Caki2 (cell line): ENCODE results near the gene TXNDC11. TPM values are rescaled to one million over a fixed set of nuclear protein-coding genes. Genes with fewer than 3 reads are reported as not detected.

Experiments
- DNase-seq: peaks from one replicate; pipeline ENCODE4 v3.0.0-alpha.2; 2015; ENCODE audit warnings: low read depth
- in situ Hi-C: cut with HindIII; loops from 2 replicates; pipeline ENCODE4 v1.10.0; 2016; ENCODE audit warnings: low sequenced_read_pairs, low pct_unique_long_range_greater_than_20kb, mixed read lengths
- total RNA-seq: library from RNA; depleted of rRNA; stranded (reverse); fragments of >200 nt; shearing (Covaris generic); gene quantifications from 2 replicates; pipeline ENCODE4 v1.2.3, GENCODE V29; 2014; ENCODE audit warnings: low replicate concordance

Gene TXNDC11
- total RNA-seq, 1 experiment from 2014 or later: 48.9 TPM

DNA sequence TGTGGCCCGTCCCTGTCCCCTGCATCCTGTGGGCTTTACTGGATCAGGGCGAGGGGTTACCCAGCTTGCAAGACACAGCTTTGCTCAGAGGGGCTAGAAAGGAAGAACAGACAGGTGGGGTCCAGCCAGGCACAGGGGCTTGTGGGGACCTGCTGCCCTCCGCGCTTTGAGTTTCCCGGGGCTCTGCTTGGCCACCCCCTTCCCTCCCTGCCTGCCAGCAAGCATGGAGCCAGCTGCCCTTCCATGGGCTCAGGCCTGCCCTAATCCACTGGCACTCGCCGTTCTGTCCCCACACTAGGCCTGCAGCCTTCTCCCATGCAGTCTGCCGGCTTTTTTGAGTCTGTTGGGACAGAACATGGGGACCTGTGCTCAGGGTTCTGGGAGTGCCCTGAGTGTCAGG is 71.0 kb downstream of the TXNDC11 start:
- in situ Hi-C loops: no loop called here
- no peak for DNase-seq

GRCh38 chr16:11671271-11671670 is 71.4 kb downstream of the TXNDC11 start:
- no peak for DNase-seq
- in situ Hi-C loops: no loop called here

- in situ Hi-C loops: no loop called here
- no peak for DNase-seq
Observed at GRCh38 chr16:11670171-11671131, 72.2 kb downstream of the TXNDC11 start.

DNA sequence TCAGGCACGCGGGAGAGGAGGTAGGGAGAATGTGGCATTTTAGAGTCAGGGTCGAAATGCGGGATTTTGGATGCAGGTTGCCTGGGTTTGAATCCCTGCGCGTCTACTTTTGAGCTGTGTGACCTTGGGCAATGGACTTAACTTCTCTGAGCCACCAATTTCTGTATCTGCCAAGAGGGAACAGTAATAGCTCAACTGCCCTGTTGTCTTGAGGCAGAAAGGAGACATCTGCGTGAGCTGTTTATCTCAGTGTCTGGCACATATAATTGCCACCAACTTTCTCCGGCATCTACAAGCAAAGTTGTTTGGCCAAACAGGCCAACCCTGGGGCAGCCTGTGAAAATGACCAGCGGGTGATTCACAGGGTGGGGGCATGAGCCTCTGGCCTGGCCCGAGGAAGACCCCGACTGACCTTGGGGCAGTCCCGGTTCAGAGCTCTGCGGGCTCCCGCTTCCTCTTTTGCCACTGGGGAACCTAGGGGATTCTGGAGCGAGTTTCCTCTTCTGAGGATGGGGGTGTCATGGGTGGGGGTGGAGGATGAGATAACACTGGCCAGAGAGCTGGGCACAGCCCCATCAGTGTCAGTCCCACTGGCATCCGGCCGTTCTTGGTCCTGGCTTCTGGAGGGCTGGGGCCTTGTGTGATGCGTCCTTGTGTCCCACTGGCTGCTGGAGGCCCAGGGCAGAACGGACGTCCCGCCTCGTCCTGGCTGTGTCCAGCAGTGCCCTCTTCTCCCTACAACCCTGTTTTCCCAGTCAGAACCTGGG is 73.1 kb downstream of the TXNDC11 start:
- in situ Hi-C loops: no loop called here
- DNase-seq: no peak

- in situ Hi-C loops: no loop called here
- DNase-seq: no peak
Observed at GRCh38 chr16:11668623-11669379, 73.9 kb downstream of the TXNDC11 start.

DNA sequence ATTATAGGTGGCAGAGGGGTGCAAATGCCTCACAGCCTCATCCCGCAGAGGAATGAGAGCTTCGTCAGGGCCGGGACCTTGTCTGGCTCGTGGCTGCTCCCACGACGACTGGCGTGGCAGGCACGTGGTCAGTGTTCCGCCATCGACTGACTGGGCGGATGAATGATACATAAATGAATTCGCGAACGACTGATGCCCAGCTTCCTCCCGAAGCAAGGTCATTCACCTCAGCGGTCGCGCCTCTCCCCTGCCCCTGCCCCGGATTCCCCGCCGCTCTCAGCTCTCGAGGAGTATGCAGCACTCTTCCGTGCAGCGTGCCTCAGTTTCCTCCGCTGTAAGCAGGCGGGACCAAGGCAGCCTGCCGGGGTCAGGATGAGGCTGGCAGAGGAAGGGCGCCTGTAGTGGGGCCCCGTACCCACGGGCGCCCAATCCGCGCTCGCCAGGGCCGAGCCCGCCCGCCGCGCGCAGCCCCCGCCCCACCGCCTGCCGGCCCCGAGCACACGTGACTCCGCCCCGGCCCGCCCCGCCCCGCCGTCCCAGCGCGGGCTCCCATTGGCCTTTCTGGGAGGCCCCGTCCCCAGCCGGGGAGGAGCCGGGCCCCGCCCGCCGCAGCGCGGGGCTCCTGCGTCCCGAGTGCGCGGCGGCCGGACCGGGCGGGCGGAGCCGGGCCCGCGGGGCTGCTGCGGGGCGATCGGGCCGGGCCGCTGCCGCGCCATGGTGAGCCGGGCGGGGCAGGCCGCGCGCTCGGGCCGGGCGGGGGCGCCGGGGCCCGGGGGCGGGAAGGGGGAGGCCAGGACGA is 74.6 kb downstream of the TXNDC11 start, which contains the start of gene SNN:
SNN (plus strand) TSS at position 632 of the 799 bp plus-strand sequence. CDS start 7,605 bp downstream, outside the sequence.
- DNase-seq: peak; percentile 56

GRCh38 chr16:11667221-11667823 is 75.3 kb downstream of the TXNDC11 start:
- in situ Hi-C loops: no loop called here
- DNase-seq: no peak

More for the DNA sequence above, 74.6 kb downstream of the TXNDC11 start, which contains the start of gene SNN:
- in situ Hi-C loops: no loop called here

DNA sequence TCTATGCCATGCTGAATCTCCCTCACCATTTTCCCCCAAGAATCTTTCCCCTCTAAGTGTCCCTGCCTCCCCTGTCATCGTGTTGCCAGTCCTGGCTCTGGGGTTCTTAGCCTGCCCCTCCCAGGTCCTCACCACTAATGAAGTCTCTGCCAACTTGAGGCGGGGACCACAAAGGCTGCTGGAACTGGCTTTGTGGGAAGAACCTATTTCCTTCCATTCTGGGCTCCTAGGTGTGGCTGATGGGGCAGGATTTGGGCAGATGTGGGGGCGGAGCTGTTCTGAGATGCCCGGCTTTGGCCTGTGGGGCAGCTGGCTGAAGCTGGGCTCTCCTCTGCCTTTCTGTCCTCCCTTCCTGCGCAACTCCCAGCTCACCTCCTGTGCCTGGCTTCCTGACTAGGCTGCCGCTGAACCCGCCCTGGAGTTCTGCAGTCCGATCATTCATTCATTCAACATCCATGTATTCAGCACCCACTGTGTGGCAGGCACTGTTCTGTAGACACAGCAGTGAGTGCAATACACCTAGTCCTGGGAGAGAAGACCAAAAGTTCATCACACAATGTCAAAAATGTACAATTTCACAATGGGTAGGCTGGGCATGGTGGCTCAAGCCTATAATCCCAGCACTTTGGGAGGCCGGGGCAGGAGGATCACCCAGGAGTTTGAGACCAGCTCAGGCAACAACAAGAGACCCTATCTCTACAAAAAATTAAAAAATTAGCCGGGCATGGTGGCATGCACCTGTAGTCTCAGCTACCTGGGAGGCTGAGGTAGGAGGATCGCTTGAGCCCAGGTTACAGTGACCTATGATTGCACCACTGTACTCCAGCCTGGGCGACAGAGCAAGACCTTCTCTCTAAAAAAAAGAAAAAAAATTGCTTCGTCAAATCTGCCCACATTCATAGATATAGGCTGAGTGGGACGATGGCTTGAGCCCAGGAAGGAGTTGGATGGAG is 76.3 kb downstream of the TXNDC11 start:
- in situ Hi-C loops: no loop called here
- no peak for DNase-seq

- in situ Hi-C loops: no loop called here
- no peak for DNase-seq
Observed at GRCh38 chr16:11665071-11665491, 77.6 kb downstream of the TXNDC11 start.

- in situ Hi-C loops: no loop called here
- DNase-seq: no peak
Observed at GRCh38 chr16:11662582-11662981, 80.1 kb downstream of the TXNDC11 start.

DNA sequence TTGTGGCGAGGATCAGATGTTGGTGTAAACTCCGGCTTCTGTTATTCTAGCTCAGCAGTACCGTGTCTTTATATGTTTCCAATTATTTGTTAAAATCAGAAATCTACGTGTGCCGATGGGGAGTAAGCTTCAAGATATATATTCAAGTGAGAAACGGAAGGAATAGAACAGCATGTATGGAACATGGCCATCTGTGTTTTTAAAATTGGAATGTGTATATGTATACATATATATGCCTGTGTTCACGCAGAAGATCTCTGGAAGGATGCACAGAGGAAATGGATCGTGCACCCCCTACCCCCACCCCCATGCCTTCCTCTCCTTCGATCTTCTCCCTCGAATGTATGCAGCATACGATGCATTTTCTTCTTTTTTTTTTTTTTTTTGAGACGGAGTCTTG is 82.1 kb downstream of the TXNDC11 start:
- in situ Hi-C loops: no loop called here
- no peak for DNase-seq

- DNase-seq: no peak
- in situ Hi-C loops: no loop called here
Observed at GRCh38 chr16:11658896-11659708, 83.6 kb downstream of the TXNDC11 start.

DNA sequence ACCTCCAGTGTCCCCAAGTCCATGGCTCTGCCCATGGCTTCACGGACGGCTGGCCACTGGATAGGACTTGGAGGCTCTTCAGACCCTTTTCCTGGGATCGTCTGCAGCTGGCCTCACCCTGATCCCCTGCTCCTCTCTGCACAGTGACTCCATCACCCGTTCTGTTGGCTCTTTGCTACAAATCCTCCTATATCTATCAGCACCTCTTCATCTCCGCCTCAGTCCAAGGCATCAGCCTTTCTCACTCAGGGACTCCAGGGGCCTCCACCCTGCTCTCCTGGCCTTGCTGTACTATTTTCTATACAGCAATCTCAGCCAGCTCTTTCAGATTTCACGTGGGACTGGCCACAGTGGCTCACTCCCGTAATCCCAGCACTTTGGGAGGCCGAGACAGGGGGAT is 85.1 kb downstream of the TXNDC11 start:
- no peak for DNase-seq
- in situ Hi-C loops: no loop called here

DNA sequence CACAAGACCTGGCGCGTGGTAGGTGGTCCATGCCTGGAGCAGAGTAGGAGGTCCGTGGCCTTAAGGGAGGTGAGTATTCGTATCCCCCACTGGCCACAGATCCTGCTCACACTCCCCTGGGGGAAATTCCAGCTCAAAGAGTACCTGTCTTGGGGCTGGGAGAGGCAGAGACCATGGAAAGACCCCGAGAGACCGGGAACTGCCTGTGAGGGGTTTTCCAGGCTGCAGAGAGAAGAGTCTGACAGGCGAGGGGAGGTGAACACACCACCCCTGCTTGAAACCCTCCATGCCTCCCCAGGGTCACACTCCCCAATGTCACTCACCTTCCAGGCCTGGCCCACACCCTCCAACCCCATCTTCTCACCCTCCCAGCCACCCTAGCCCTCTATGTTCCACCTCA is 87.0 kb downstream of the TXNDC11 start:
- in situ Hi-C loops: no loop called here
- DNase-seq: no peak

DNA sequence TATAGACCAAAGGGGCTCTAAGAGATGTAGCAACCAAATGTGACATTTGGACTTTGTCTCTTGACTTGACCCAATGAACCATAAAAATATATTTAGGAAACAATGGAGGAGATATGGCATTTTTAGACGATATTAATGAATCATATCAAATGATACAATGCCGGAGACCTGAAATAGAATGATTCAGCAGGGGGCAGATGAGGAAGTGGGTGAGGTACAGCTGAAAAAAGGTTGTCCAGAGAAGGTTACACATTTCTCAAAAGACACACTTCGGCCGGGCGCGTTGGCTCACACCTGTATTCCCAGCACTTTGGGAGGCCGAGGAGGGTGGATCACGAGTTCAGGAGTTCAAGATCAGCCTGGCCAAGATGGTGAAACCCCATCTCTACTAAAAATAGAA is 90.9 kb downstream of the TXNDC11 start:
- in situ Hi-C loops: no loop called here
- DNase-seq: no peak
